HUDEP-2 (cell line): ENCODE results near the gene KCNC2.

ENCODE experiments used
- DNase-seq, 76 experiments: peaks; one replicate each; lab custom pipeline; 2025; ENCODE audit not compliant: unreplicated experiment in 76 of 76; lab: John Stamatoyannopoulos, UW

The KCNC2 gene

DNA sequence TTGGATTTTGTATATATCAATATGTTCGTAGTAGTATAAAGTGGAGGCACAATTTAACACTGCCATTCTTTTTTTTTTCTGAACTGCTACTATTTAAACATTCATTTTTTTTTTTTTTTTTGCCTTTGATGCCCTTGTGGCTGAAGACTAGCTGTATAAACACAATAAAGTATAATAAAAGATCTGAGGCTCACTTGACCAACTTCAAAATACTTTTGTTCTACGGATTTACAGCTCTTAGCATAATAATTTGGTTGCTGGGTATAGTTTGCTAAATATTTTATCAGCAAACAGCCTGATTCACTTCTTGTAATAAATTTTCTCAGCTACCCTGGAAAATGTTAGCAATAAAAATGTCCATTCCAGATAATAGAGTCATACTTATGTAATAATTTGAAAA lies 128.3 kb downstream of the KCNC2 start:
- DNase-seq: no peak

DNA sequence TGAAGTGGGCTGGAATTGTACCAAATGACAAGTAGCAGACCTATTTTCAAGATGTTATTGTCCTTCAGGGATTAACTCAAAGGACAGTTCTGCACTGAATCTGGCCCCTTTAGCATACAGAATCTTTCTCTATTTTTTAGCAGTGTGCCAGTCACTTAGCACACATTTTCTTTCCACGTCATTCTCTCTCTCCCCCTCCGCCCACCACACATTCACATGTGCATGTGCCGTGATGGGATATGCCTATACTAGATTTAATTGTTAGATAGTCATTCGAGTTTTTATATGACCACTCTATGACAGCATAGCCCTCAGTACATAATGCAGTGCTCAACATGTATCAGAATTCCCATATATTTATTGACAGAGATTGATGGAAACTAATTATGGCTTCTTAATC lies 129.1 kb downstream of the KCNC2 start:
- no peak for DNase-seq

DNA sequence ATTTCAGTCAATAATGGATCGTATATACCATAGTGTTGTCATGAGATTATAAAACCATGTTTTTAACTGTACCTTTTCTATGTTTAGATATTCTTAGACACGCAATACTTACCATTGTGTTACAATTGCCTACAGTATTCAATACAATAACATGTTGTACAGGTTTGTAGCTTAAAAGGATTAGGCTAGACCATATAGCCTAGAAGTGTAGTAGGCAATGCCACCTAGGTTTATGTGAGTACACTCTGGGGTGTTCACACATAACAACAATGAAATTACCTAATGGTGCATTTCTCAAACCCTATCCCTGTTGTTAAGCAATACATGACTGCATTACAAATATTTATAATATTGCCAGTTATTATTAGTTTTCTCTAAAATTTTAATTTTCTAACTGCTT lies 144.2 kb downstream of the KCNC2 start:
- DNase-seq: no peak

DNA sequence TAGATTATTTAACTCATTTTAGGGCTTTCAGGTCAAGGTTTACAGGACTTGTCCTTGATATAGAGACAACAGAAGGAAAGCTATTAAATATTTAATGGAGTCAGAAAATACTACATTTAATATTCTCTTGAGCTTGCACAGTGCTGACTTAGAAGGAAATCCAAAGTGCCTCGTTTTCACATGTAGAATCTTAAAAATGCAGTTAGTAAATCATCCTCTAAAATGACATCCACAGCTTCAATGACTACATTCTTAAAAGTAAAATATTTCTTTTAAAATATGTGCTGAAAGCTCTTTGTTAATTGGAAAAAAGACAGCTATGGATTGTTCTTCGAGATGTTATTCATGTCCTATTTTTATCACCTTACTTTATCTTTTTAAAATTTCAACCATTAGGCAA lies 146.9 kb downstream of the KCNC2 start:
- no peak for DNase-seq

DNA sequence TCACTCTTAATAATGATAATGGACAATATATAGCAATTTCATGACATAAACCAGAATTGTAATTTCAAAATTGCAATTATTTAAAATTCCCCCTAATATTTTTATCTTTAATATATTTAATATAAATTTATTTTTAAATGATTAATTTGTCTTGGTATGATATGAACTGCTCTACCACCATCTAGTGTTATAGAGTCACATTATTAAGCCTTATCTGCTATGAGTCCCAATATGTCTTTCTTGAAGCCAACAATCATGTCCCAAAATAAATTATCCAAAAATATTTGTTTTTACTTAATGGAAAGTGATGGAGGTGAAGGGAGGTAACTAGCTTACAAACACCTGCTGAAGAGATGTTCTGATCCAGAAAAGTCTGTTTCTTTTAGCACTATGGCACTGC lies 151.4 kb downstream of the KCNC2 start:
- no peak for DNase-seq

DNA sequence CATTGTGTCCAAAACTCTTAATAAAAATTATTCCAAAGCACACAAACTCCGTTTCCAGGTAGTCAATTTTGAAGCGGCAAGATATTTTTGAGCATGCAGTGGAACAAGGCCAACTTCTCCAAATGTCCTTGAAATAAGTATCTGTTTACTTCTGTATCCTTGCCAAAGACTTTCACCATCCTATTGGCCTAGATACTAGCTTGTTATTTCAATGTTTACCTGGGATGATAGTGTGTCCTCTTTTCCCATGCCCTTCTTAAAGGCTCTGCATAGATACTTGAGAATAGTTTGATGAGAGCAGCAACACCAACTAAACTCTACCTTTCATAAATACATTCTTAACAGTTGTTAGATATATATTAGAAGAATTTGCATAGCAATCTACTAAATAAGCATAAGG lies 160.9 kb downstream of the KCNC2 start:
- no peak for DNase-seq

DNA sequence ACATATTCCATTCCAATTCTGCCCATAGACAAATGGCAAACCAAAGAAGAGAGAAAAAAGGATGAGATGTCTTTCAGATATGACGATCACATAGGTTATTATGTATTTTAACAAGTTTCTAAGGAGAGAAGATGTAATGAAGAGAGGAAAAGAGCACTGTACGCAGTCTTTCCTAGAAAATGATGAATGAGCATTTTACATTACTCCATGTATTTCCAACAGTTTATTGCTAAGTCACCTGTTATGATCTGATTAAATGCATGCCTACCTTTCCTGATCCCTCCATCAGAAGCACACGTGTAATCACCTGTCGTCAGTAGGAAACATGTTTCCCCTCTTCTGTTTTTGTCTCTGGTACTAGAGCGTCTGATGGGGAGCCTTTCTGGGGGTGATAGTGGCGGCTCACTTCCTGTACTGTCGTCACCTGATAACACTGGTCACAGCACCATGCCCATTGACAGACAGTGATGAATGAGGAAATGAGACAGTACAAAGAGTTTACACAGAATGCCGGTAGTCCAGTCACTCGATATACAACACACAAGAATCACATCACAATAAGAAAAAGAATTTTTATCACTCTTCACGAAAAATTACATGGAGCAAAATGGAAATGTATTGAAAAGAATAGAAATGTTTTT lies 161.6 kb downstream of the KCNC2 start:
- no peak for DNase-seq

DNA sequence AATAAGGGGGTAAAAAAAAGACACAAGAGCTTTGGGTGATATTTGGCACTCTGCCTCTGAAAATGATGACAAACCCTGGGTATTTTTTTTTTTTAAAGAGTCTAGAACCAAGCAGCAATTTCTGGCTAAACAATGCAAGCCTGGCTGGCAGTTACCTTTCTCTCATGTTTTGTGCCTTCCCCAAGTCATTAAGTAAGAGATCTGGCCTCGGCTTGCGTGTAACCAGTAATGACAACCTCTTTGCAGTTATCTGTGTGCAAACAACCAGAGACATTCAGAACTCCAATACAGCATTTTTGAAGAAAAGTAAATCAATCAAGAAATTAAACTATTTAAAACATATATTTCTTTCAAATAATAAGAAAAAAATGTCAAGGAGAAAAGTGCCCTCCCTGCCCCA lies 167.5 kb downstream of the KCNC2 start:
- no peak for DNase-seq

DNA sequence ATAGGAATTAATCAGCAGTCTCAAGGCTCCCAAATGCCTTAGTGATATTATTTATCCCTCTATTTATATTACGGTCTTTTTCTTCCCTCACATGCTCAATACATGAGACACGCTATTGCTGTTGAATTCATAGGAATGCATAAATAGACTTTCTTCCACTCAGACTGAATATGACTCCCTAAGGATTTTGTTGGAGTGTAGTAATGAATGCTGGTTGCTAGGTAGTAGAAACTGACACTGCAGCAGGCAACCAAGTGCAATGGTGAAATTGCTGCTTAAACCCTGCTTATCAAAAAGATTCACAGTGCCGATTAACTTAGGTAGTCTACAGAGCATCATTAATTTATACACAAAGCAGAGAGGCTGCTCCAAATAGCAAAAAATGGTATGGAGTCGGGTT lies 168.2 kb downstream of the KCNC2 start:
- DNase-seq: no peak

DNA sequence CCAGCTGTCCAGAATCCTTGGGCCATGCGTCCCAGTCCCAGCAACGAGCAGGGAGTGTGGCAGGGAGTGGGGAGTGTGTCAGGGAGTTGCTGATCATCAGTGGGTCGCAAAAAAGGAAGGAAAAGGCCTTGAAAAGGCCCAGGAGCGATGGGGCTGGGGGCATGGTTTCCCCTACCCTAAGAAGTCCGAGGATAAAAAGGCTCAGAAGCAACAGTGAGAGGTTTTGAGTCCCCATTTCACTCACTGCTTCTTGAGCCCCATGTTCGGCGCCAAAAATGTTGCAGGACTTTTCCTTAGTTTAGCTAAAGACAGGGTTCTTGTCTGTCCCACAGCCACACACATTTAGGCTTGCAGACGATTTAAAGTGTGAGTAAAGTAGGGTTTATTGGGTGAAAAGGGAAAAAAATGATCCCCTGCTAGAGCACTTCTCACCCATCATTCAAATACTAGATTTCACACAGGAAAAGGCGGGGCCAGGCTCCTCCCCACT lies 189.5 kb downstream of the KCNC2 start:
- no peak for DNase-seq

DNA sequence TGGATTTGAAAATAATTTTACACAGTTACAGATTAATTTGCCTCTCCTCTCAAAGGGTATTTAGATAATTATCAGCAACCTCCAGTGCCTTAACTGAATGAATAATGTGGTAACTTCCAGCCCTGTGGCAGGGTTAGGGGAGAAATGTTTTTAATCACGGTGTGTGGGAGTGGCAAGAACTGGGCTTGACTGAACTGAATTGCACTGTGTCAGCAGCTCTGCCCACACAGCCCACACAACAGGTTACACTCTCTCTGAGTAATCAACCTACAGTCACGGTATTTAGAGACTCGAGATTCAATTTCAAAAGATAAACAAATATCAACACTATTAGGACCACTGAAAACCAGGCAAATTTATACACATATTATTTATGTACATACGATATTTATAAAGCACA lies 198.5 kb downstream of the KCNC2 start:
- DNase-seq: no peak

DNA sequence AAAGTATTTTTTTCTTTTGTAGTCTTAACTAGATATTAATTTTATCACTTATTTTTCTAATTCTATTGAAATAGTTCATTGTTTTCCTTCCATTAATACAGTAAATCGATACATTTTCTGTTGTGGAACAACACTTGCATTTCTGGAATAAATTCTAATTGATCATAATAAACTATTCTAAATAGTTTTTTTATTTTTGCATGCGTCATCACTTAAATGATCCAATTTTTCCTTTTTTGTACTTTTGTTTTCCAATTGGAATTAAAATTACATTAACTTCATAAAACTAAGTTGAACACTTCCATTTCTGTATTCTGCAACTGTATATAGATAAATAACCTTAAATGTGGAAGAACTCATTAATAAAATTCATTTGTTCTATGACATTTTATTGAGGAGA lies 202.5 kb downstream of the KCNC2 start:
- no peak for DNase-seq

DNA sequence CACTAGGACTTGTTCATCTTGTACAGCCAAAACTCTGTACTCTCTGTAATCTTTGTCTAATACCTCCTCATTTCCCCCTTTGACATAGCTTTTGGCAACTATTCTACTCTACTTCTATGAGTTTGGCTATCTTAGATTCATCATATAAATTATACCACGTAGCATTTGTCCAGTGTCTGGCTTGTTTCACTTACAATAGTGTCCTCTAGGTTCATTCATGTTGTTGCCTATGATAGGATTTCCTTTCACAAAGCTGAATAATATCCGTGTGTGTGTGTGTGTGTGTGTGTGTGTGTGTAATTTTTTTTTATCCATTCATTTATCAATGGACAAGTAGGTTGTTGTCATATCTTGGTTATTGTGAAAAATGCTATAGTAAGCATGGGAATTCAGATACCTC lies 209.5 kb downstream of the KCNC2 start:
- DNase-seq: no peak

DNA sequence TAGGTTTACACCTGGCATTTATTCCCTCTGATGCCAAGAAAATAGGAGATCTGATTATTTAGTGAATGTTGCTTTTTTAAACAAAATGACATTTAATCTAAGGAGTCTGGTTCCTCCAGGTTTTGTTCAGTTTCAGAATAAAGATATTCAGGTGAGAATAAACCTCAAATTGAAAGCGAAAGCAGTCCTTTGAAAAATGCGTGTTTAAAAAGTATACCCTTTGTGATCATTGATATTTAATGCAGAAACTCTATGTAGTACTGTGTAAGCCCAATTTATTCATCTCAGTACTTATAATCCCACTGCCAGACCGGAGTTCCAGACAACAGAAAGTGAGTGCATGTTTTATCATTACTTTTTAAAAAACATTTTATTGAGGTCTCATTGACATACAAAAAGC lies 210.2 kb downstream of the KCNC2 start:
- no peak for DNase-seq
